ENCODE results near the gene CDCA8.
"Not testable (repeated sequence)": the region's sequence is repeated elsewhere in the genome, so short reads cannot be mapped to it uniquely, and the experiment has no call there.

CDCA8 gene

GRCh38 chr1:37718901-37719571 lies 26.7 kb downstream of the CDCA8 start:
- DNase-seq: no peak

- DNase-seq: no peak
These were observed 27.4 kb downstream of the CDCA8 start for GRCh38 chr1:37719572-37720195.

GRCh38 chr1:37720231-37721130 lies 28.2 kb downstream of the CDCA8 start:
- no peak for DNase-seq

- DNase-seq: no peak
These were observed 29.2 kb downstream of the CDCA8 start for GRCh38 chr1:37721565-37721964.

- no peak for DNase-seq
These were observed 30.1 kb downstream of the CDCA8 start for GRCh38 chr1:37722181-37723071.

- no peak for DNase-seq
These were observed 30.7 kb downstream of the CDCA8 start for GRCh38 chr1:37723072-37723389.

- DNase-seq: no peak
These were observed 31.2 kb downstream of the CDCA8 start for GRCh38 chr1:37723390-37724078.

- DNase-seq: no peak
These were observed 32.3 kb downstream of the CDCA8 start for GRCh38 chr1:37724575-37724974.

GRCh38 chr1:37725851-37726613 lies 33.7 kb downstream of the CDCA8 start:
- no peak for DNase-seq

GRCh38 chr1:37726751-37727585 lies 34.7 kb downstream of the CDCA8 start:
- DNase-seq: no peak

- DNase-seq: no peak
These were observed 36.1 kb downstream of the CDCA8 start for GRCh38 chr1:37728416-37728815.

GRCh38 chr1:37730376-37730775 lies 38.1 kb downstream of the CDCA8 start:
- no peak for DNase-seq

GRCh38 chr1:37731312-37732019 lies 39.1 kb downstream of the CDCA8 start:
- DNase-seq: no peak

GRCh38 chr1:37732111-37732780 lies 39.9 kb downstream of the CDCA8 start:
- no peak for DNase-seq

GRCh38 chr1:37734629-37735591 lies 42.6 kb downstream of the CDCA8 start:
- DNase-seq: no peak

GRCh38 chr1:37737975-37738374 lies 45.7 kb downstream of the CDCA8 start:
- not testable (repeated sequence) for DNase-seq

- not testable (repeated sequence) for DNase-seq
These were observed 46.3 kb downstream of the CDCA8 start for GRCh38 chr1:37738619-37739018.

- DNase-seq: no peak
These were observed 46.9 kb downstream of the CDCA8 start for GRCh38 chr1:37739222-37739621.
